NCI-H2107 (cell line): ENCODE data around the gene DEFB132.
A peak's percentile ranks its signal among the peaks of the same experiment; 100 is the strongest.

Source experiments
- DNase-seq: peaks from one replicate; lab custom pipeline; 2025; lab: John Stamatoyannopoulos, UW

The DEFB132 gene

GRCh38 chr20:297925-298775 lies 40.6 kb downstream of the DEFB132 start:
- DNase-seq = no peak

GRCh38 chr20:298776-299391 lies 41.4 kb downstream of the DEFB132 start:
- no peak for DNase-seq

GRCh38 chr20:300345-300990 lies 42.9 kb downstream of the DEFB132 start:
- DNase-seq = no peak

- no peak for DNase-seq
Observed at GRCh38 chr20:301886-302848, 44.6 kb downstream of the DEFB132 start.

- no peak for DNase-seq
Observed at GRCh38 chr20:305745-306144, 48.2 kb downstream of the DEFB132 start.

GRCh38 chr20:308427-309038 lies 51.0 kb downstream of the DEFB132 start:
- DNase-seq = no peak

- DNase-seq = no peak
Observed at GRCh38 chr20:309306-309840, 51.8 kb downstream of the DEFB132 start.

- peak; percentile 88 for DNase-seq
Observed at GRCh38 chr20:309841-310644, 52.5 kb downstream of the DEFB132 start.

- no peak for DNase-seq
Observed at GRCh38 chr20:310645-311044, 53.1 kb downstream of the DEFB132 start.
